Melanocyte of skin (primary cell): ENCODE measurements around the gene PCDHB12. TPM values are rescaled to one million over a fixed set of nuclear protein-coding genes. Genes with fewer than 3 reads are reported as not detected.

ENCODE experiments used
- total RNA-seq, 2 donors: library from RNA; depleted of rRNA; stranded (reverse); fragments of >200 nt; gene quantifications; 2 replicates each; pipeline ENCODE4 v1.2.3, GENCODE V29; 2012

PCDHB12 gene
- under 1 TPM in 1 of 2 donors, not detected in 1; under 0.01 TPM for total RNA-seq

GRCh38 chr5:141208478-141208877 is at the start of gene PCDHB12:
Gene PCDHB12 (plus strand): TSS chr5:141208719. CDS start chr5:141208908, 189 bp downstream.

GRCh38 chr5:141172381-141173204 is 35.9 kb upstream of the PCDHB12 start, which contains the start of gene PCDHB7:
Gene PCDHB7 (plus strand): TSS chr5:141172644. CDS start chr5:141172836, 192 bp downstream.

GRCh38 chr5:141177577-141178191 is 30.8 kb upstream of the PCDHB12 start, which contains the start of gene PCDHB8:
Gene PCDHB8 (plus strand): TSS chr5:141177790. CDS start chr5:141178035, 245 bp downstream.

GRCh38 chr5:141182248-141182647 is 26.3 kb upstream of the PCDHB12 start, which contains the start of gene PCDHB16:
Gene PCDHB16 (plus strand): TSS chr5:141182387. CDS start chr5:141182560, 173 bp downstream.

GRCh38 chr5:141186897-141187512 is 21.5 kb upstream of the PCDHB12 start, which contains the start of gene PCDHB9:
Gene PCDHB9 (plus strand): TSS chr5:141187161. CDS start chr5:141187319, 158 bp downstream.

GRCh38 chr5:141192110-141192725 is 16.3 kb upstream of the PCDHB12 start, which contains the start of gene PCDHB10:
Gene PCDHB10 (plus strand): TSS chr5:141192353. CDS start chr5:141192553, 200 bp downstream.

GRCh38 chr5:141199359-141200235 is 8.9 kb upstream of the PCDHB12 start, which contains the start of gene PCDHB11:
Gene PCDHB11 (plus strand): TSS chr5:141199627. CDS start chr5:141199775, 148 bp downstream.

GRCh38 chr5:141213656-141214339 is 5.3 kb downstream of the PCDHB12 start, which contains the start of gene PCDHB13:
Gene PCDHB13 (plus strand): TSS chr5:141213919. CDS start chr5:141214124, 205 bp downstream.

GRCh38 chr5:141223112-141223783 is 14.7 kb downstream of the PCDHB12 start, which contains the start of gene PCDHB14:
Gene PCDHB14 (plus strand): TSS chr5:141223343. CDS start chr5:141223506, 163 bp downstream.

GRCh38 chr5:141245250-141245717 is 36.8 kb downstream of the PCDHB12 start, which contains the start of gene PCDHB15:
Gene PCDHB15 (plus strand): TSS chr5:141245395. CDS start chr5:141245579, 184 bp downstream.

Other genes starting within 250 kb of the PCDHB12 start
- under 1 TPM in 1 of 2 donors, not detected in 1; 0.69 TPM for gene PCDHAC2, start 242.2 kb upstream of the PCDHB12 start, total RNA-seq
- not detected for gene PCDHB1, start 157.3 kb upstream of the PCDHB12 start, total RNA-seq
- under 1 TPM; under 0.01 to 0.34 TPM for gene PCDHB2, start 114.1 kb upstream of the PCDHB12 start, total RNA-seq
- under 1 TPM in 1 of 2 donors, not detected in 1; under 0.01 TPM for gene PCDHB3, start 108.2 kb upstream of the PCDHB12 start, total RNA-seq
- gene PCDHB4, start 86.9 kb upstream of the PCDHB12 start, total RNA-seq, result under 1 TPM in 1 of 2 donors, not detected in 1; 0.69 TPM
- under 1 TPM in 1 of 2 donors, not detected in 1; 0.69 TPM for gene PCDHB5, start 73.5 kb upstream of the PCDHB12 start, total RNA-seq
- not detected for gene PCDHB6, start 58.7 kb upstream of the PCDHB12 start, total RNA-seq
- under 1 TPM; under 0.01 TPM for gene PCDHB7, start 36.1 kb upstream of the PCDHB12 start, total RNA-seq
- gene PCDHB8, start 30.9 kb upstream of the PCDHB12 start, total RNA-seq, result under 1 TPM in 1 of 2 donors, not detected in 1; under 0.01 TPM
- not detected for gene PCDHB16, start 26.3 kb upstream of the PCDHB12 start, total RNA-seq
- under 1 TPM in 1 of 2 donors, not detected in 1; under 0.01 TPM for gene PCDHB9, start 21.6 kb upstream of the PCDHB12 start, total RNA-seq
- gene PCDHB10, start 16.4 kb upstream of the PCDHB12 start, total RNA-seq, result under 1 TPM in 1 of 2 donors, not detected in 1; under 0.01 TPM
- not detected for gene PCDHB11, start 9.1 kb upstream of the PCDHB12 start, total RNA-seq
- gene PCDHB13, start 5.2 kb downstream of the PCDHB12 start, total RNA-seq, result under 1 TPM; under 0.01 to 0.34 TPM
- gene PCDHB14, start 14.6 kb downstream of the PCDHB12 start, total RNA-seq, result under 1 TPM in 1 of 2 donors, not detected in 1; under 0.01 TPM
- gene PCDHB15, start 36.7 kb downstream of the PCDHB12 start, total RNA-seq, result not detected
- not detected for gene SLC25A2, start 95.3 kb downstream of the PCDHB12 start, total RNA-seq
- gene TAF7, start 112.1 kb downstream of the PCDHB12 start, total RNA-seq, result 10 to 100 TPM; 24.8 to 46.6 TPM
- under 1 TPM; under 0.01 TPM for gene PCDHGA1, start 121.8 kb downstream of the PCDHB12 start, total RNA-seq
- gene PCDHGA2, start 130.0 kb downstream of the PCDHB12 start, total RNA-seq, result under 1 TPM; 0.67 to 0.69 TPM
- gene PCDHGA3, start 135.1 kb downstream of the PCDHB12 start, total RNA-seq, result under 1 TPM; 0.67 to 0.69 TPM
- under 1 TPM; 0.33 to 0.69 TPM for gene PCDHGB1, start 141.4 kb downstream of the PCDHB12 start, total RNA-seq
- 1 to 10 TPM in 1 of 2 donors, under 1 TPM in 1; 0.67 to 1.0 TPM for gene PCDHGA4, start 146.3 kb downstream of the PCDHB12 start, total RNA-seq
- 1 to 10 TPM in 1 of 2 donors, under 1 TPM in 1; 0.67 to 1.0 TPM for gene PCDHGB2, start 151.3 kb downstream of the PCDHB12 start, total RNA-seq
- gene PCDHGA5, start 155.4 kb downstream of the PCDHB12 start, total RNA-seq, result under 1 TPM; under 0.01 to 0.69 TPM
- under 1 TPM; 0.69 to 1.00 TPM for gene PCDHGB3, start 161.5 kb downstream of the PCDHB12 start, total RNA-seq
- 1 to 10 TPM in 1 of 2 donors, under 1 TPM in 1; 1.00 to 2.1 TPM for gene PCDHGA6, start 165.2 kb downstream of the PCDHB12 start, total RNA-seq
- gene PCDHGA7, start 174.0 kb downstream of the PCDHB12 start, total RNA-seq, result 1 to 10 TPM in 1 of 2 donors, under 1 TPM in 1; 0.67 to 1.0 TPM
- 1 to 10 TPM; 5.3 to 5.9 TPM for gene PCDHGB4, start 179.0 kb downstream of the PCDHB12 start, total RNA-seq
- gene PCDHGA8, start 183.9 kb downstream of the PCDHB12 start, total RNA-seq, result under 1 TPM; 0.34 to 0.67 TPM
- gene PCDHGB5, start 189.2 kb downstream of the PCDHB12 start, total RNA-seq, result 10 to 100 TPM in 1 of 2 donors, 1 to 10 TPM in 1; 8.7 to 12.0 TPM
- gene PCDHGA9, start 194.1 kb downstream of the PCDHB12 start, total RNA-seq, result 1 to 10 TPM in 1 of 2 donors, under 1 TPM in 1; 1.00 to 1.4 TPM
- 1 to 10 TPM; 1.4 to 1.7 TPM for gene PCDHGB6, start 199.3 kb downstream of the PCDHB12 start, total RNA-seq
- 1 to 10 TPM; 4.5 to 5.0 TPM for gene PCDHGA10, start 204.3 kb downstream of the PCDHB12 start, total RNA-seq
- 1 to 10 TPM; 3.7 to 3.8 TPM for gene PCDHGB7, start 209.0 kb downstream of the PCDHB12 start, total RNA-seq
- 1 to 10 TPM; 3.7 to 4.8 TPM for gene PCDHGA11, start 212.3 kb downstream of the PCDHB12 start, total RNA-seq
- 10 to 100 TPM; 28.0 to 36.8 TPM for gene PCDHGA12, start 221.8 kb downstream of the PCDHB12 start, total RNA-seq